ENCODE data around the gene CALHM5. TPM values are rescaled to one million over a fixed set of nuclear protein-coding genes. Genes with fewer than 3 reads are reported as not detected.

CALHM5 gene
- total and polyA plus RNA-seq, 9 of the 15 experiments (the other 6 are each of a cell fraction or from before 2014, with no cell fraction given), result under 0.01 to 0.05 (median 0.02) TPM; not detected in 2

DNA sequence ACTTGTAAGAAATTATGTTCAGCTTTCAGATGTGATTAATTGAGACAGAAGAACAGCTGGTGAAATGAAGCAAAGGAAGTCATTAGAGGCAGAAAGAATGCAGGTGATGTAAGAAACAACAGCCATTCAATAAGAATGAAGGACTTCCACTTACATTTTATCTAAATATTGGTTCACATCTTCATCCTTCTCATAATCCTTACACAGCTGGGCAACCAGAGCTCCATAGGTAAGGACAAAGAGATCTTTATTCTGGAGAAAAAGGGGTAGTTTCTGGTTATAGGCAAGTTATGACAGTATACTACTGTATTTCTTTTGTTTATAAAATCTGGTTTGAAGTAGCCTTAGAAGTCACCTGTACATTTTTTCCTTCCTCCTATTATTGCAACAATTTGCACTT, 31.7 kb downstream of the CALHM5 start:
- FAIRE-seq, result no peak
- DNase-seq (ENCODE audit: extremely low read depth in 1 of 4, low spot score in 3 of 4), result no peak
- Histone ChIP-seq H3K9me3 (replicated peaks; ENCODE audit: control insufficient read depth, insufficient read depth, low read depth, low read length) (no peaks in the 10 kb centered on the region), H3K79me2 (ENCODE audit: control insufficient read depth, insufficient read depth, low read length) (no peaks in the 10 kb centered on the region), H3K4me1 (replicated peaks in 1 of 2; ENCODE audit: control insufficient read depth in 2 of 2, insufficient read depth in 2 of 2, low read length in 2 of 2) (no peaks in the 10 kb centered on the region), H3K36me3 (ENCODE audit: control insufficient read depth, insufficient read depth, low read length) (no peaks in the 10 kb centered on the region), H3K27me3 (ENCODE audit: control insufficient read depth in 2 of 2, insufficient read depth in 2 of 2, low read length in 2 of 2) (peaks cover 8 to 16% of the 10 kb centered on the region in 2 experiments; a peak in 4 of 5 replicates), H3K27ac (ENCODE audit: extremely low read depth, low read depth, low read length) (no peak overlapping the region), H4K20me1 (replicated peaks; ENCODE audit: control insufficient read depth, insufficient read depth, low read length) (no peaks in the 10 kb centered on the region), H3K9me1 (ENCODE audit: control insufficient read depth, insufficient read depth, low read length) (no peaks in the 10 kb centered on the region), H3K4me2 (ENCODE audit: insufficient read depth, low read length) (no peak overlapping the region), H2AFZ (ENCODE audit: low read depth, low read length) (no peak overlapping the region), H3K9ac (ENCODE audit: insufficient read depth in 1 of 2, low read depth in 2 of 2, low read length in 2 of 2) (no peak overlapping the region), H3K4me3 (no peak overlapping the region)
- ChIA-PET POLR2A (interaction anchor here (1.4 kb wide), 1 partner anchor 28 kb away, joined by 3 read pairs; no protein-coding TSS in a partner anchor), CTCF (ENCODE audit: low intra/inter-chr PET ratio) (no interaction called here)
- in situ Hi-C loops (cut with MboI), result no loop called here
- no peak for TF ChIP-seq ZNF175 (CRISPR knock-in tag; IDR thresholded peaks at IDR 0.05; ENCODE audit: low read depth)
- no peak for TF ChIP-seq SOX6 (IDR thresholded peaks at IDR 0.05)
- TF ChIP-seq TBL1XR1 (IDR thresholded peaks at IDR 0.05; ENCODE audit: low read length in 2 of 2), result no peak
- TF ChIP-seq NFE2 (IDR thresholded peaks at IDR 0.05; ENCODE audit: low read depth), result no peak
- no peak for TF ChIP-seq ZBTB12 (CRISPR knock-in tag; IDR thresholded peaks at IDR 0.05)
- ATAC-seq, result no peak
- intact Hi-C loops (cut with micrococcal nuclease), result no loop called here
- BruUV-seq (replicated peaks), result no TSS peak

DNA sequence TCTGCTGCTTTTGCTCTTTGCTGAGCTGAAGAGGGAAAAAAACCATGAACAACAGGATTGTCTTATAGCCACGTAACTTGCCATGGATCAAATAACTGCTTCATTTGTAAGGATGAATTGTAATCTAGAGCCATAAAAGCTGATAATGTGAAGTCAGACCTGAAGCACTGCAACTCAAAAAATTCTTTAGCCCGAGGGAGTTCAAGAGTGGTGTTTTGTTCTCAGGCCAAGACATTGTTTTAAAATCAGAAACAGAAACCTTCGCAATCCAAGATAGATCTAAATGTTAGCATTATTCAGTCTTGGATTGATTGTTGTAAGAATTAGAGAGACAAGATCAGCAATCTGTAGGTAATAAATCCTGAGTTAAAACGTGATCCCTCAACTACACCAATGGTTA, 34.2 kb downstream of the CALHM5 start, which contains the start of gene TRAPPC3L:
Gene TRAPPC3L, minus strand, starts transcription at position 34 of the 400 bp plus-strand sequence. CDS start 170 bp downstream, outside the sequence.
- POLR2A ChIA-PET, result interaction anchor here (0.6 to 1.4 kb wide), 2 partner anchors 12 to 14 kb away, joined by 3 to 4 read pairs; no protein-coding TSS in a partner anchor
- in situ Hi-C loops (cut with MboI), result no loop called here

More for the DNA sequence above, 34.2 kb downstream of the CALHM5 start, which contains the start of gene TRAPPC3L:
- no peaks in the 10 kb centered on the region for H3K36me3 ChIP-seq (ENCODE audit: control insufficient read depth, insufficient read depth, low read length)
- no peaks in the 10 kb centered on the region for H3K4me1 ChIP-seq (replicated peaks in 1 of 2; ENCODE audit: control insufficient read depth in 2 of 2, insufficient read depth in 2 of 2, low read length in 2 of 2)
- intact Hi-C loops (cut with micrococcal nuclease), result no loop called here
- H3K9me1 ChIP-seq (ENCODE audit: control insufficient read depth, insufficient read depth, low read length), result no peaks in the 10 kb centered on the region
- DNase-seq (ENCODE audit: extremely low read depth in 1 of 4, low spot score in 3 of 4) (no peak), ATAC-seq (no peak), FAIRE-seq (no peak)
- no peaks in the 10 kb centered on the region for H3K79me2 ChIP-seq (ENCODE audit: control insufficient read depth, insufficient read depth, low read length)
- peaks cover 8 to 16% of the 10 kb centered on the region in 2 experiments; a peak in 4 of 5 replicates for H3K27me3 ChIP-seq (ENCODE audit: control insufficient read depth in 2 of 2, insufficient read depth in 2 of 2, low read length in 2 of 2)
- 1% methylated on average over 4 of the region's 4 CpGs for WGBS (ENCODE audit: insufficient coverage, low coverage, missing lambda C conversion rate)
- CTCF ChIA-PET (ENCODE audit: low intra/inter-chr PET ratio), result no interaction called here
- H4K20me1 ChIP-seq (replicated peaks; ENCODE audit: control insufficient read depth, insufficient read depth, low read length), result no peaks in the 10 kb centered on the region
- no peak within 1 kb of the TSS for H3K4me3 ChIP-seq
- no peaks in the 10 kb centered on the region for H3K9me3 ChIP-seq (replicated peaks; ENCODE audit: control insufficient read depth, insufficient read depth, low read depth, low read length)
- H2AFZ ChIP-seq (ENCODE audit: low read depth, low read length), result no peak within 1 kb of the TSS
- no peak within 1 kb of the TSS for H3K4me2 ChIP-seq (ENCODE audit: insufficient read depth, low read length)
- no TSS peak for BruUV-seq (replicated peaks)
- TF ChIP-seq, protein P1, sequence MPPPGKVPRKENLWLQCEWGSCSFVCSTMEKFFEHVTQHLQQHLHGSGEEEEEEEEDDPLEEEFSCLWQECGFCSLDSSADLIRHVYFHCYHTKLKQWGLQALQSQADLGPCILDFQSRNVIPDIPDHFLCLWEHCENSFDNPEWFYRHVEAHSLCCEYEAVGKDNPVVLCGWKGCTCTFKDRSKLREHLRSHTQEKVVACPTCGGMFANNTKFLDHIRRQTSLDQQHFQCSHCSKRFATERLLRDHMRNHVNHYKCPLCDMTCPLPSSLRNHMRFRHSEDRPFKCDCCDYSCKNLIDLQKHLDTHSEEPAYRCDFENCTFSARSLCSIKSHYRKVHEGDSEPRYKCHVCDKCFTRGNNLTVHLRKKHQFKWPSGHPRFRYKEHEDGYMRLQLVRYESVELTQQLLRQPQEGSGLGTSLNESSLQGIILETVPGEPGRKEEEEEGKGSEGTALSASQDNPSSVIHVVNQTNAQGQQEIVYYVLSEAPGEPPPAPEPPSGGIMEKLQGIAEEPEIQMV (tag; conservative IDR thresholded peaks at IDR 0.05; ENCODE audit: low read depth), result no peak
- no peak within 1 kb of the TSS for H3K27ac ChIP-seq (ENCODE audit: extremely low read depth, low read depth, low read length)
- no peak within 1 kb of the TSS for H3K9ac ChIP-seq (ENCODE audit: insufficient read depth in 1 of 2, low read depth in 2 of 2, low read length in 2 of 2)
